ENCODE measurements around the gene TEAD1.

The TEAD1 gene

DNA sequence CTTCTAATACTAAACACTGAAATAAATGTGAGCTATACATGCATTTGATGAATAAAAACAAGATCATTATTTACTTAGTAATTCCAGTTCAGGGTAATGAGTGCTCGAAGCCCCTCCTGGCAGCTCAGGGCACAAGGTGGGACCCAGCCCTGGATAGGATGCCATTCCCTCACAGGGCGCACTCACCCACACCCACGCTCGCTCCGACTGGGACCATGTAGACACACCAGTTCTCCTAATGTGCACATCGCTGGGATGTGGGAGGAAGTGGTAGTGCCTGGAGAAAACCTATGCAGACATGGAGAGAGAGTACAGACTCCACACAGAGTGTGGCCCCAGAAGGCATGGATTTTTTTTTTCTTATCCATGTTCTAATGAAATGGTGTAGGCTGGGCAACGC lies 290.4 kb downstream of the TEAD1 start:
- DNase-seq: no peak

DNA sequence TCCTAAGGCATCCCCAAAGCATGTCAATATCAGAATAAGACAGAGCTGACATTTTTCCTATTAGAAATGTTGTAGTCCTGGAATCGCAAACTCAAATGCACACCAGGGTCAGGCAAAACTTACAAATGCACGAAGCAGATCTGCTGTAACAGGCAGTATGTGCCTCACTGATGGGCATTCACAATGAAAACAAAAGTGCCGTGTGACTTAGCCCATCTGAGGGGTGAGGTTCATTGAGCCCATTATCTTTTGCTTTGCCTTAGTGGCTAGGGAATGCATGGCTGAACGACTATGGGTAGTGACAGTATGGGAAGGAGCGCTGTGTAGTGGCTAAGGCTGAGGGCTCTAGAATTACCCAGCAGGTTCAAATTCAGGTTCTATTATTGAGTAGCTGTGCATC lies 291.8 kb downstream of the TEAD1 start:
- no peak for DNase-seq

DNA sequence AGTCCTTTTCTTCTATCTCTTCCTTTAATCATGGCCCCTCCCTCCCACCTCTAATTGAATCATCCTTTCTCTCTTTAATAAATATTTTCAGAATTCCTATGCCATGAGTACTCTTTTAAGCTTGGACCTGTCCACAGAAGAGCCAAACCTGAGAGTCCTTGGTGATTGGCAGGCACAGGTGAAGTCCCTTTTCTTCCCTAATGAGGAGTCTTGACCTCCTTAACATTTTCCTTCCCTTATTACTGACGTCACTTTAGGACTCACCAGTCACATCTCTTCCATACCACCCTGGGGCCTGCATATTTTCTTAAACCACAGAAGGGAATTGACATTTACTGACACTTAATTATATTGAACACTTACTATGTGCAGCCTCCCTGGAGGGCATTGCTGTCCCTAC lies 293.9 kb downstream of the TEAD1 start:
- DNase-seq: no peak

DNA sequence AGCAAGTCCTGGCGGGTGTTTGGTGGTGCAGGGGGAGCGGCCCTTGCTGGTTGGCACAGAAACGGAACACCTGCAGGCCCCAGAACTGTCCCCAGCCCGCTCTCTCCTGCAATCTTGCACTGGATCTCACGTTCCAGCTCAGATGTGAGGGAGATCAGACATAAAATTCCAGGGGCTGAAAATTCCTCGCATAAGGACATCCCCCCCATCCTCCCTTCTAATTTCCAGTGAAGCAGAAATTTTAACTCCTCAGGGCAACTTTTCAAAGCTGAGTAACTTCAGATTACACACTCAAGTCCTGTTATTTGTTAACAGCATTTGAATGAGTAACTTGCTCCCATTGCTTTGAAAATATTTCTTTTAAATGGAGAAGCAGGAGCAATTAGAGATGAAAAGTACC lies 294.6 kb downstream of the TEAD1 start:
- no peak for DNase-seq

DNA sequence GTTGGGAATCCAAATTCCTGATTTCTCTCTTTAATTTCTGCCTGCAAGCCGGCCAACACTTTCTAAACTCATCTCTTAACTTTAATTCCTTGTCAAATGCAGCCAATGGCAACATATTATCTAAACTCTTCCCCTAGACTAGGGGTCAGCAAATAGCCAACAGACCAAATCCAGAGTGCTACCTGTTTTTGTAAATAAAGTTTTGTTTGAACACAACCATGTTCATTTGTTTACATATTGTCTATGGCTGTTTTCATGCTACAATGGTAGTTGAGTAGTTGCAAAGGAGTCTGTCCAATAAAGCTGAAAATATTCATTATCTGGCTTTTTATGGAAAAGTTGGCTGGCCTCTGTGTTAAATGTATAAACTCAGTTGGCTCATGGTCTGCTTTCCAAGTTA lies 297.7 kb downstream of the TEAD1 start:
- no peak for DNase-seq

DNA sequence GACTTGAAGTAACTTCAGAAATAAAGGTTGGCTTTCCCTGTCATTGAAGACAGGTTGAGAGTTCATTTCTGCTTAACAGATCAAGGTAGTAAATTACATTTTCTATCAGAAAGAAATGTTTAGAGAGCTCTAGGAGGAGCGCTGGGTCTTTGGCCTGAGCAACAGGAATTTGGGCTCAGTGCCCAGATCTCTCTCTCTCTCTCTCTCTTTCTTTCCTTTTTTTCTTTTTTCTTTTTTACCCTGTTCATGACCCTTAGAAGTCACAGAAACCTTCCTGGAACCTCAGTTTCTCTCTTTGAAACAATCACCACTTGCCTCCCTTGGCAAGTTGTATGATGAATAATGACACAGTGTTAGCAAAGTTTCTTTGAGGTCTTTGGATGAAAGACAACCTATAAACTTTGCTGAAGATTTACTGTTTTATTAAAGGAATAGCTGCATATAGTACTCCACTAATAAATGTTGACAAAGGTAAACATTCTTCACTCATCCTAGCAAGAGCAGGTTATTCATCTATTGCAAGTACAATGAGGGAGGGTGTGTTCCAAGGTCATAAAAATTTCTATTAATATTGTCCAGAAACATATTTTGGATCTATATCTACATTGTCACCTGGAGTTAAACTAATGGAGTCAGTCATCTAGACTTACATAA lies 299.4 kb downstream of the TEAD1 start:
- no peak for DNase-seq

DNA sequence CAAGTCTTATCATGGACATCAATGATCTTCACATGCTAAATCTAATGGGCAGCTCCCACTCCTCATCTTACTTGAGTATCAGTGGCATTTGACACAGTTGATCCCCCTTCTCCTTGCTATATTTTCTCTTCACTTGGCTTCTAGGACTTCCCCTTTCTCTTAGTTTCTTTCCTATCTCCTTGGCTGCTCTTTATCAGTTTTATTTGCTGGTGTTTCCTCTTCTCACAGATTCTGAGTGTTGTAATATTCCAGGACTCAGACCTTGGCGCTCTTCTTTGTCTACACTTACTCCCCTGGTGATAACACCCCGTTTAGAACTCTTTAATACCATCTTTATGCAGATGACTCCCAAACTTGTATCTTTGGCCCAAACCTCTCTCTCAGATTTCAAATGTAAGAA lies 301.0 kb downstream of the TEAD1 start:
- DNase-seq: no peak

DNA sequence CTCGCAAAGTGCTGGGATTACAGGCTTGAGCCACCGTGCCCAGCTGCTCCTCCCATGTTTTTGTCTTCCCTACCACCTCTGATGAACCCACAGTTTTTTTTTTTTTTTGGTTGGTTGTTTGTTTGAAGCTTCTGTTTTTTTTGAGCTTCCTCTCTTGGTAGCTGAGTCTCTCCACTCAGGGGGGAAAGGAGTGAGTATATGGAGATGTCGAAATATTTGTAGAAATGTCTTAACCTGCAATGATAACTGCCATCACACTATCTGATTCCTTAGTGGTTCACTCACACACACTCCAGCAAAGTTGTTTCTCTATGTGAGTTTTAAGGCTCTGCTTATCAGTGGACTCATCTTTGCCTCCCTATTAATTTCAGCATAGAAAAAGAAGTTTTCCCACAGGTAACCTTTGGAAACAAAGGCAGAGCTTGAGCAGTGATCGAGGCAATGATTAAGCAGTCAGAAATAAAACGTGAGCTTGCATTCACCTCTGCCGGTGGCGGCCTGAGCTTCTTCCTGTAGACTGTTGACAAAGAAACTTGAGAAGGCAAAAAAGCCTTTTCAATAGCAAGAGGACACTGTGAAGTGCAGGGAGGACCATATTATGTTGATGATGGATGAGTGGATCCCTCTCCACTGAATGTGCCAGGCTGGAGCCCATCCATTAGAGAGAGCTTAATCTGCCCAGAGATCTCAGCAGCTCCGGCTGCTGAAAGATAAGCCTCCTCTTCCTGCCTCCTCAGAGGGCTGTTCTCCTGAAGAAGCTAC lies 305.9 kb downstream of the TEAD1 start:
- DNase-seq: peak; percentile 15

DNA sequence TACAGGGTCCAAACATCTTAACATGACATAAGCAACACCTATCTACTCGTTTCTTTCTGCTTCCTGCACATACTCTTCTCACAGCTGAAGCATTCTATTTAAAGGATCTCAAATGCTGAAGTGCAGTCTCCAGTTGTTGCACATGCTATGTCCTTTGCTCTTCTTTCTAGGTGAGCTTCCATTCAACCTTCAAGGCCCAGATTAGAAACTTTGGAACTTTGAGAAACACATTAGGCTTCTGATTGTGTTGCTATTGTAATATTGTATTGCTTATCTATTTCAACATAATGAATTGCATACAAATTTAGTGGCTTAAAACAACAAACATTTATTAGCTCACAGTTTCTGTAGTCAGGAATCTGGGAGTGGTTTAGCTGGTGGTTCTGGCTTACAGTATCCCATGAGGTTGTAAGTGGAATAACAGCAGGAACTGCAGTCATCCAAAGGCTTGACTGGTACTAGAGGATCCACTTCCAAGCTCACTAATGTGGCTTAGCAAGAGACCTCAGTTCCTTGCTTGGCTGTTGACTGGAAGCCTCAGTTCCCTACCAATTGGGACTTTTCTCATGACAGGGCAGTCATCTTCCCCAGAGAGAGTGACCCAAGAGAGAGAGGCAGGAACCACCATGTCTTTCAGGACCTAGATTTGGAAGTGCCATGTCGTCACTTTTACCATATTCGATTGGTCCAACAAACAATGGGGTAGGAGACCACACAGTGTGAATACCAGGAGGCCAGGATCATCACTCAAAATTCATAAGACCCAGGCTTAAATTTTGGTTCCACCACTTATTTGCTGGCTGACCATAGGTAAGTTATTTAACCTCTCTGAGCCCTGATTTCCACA lies 307.7 kb downstream of the TEAD1 start:
- DNase-seq: no peak

DNA sequence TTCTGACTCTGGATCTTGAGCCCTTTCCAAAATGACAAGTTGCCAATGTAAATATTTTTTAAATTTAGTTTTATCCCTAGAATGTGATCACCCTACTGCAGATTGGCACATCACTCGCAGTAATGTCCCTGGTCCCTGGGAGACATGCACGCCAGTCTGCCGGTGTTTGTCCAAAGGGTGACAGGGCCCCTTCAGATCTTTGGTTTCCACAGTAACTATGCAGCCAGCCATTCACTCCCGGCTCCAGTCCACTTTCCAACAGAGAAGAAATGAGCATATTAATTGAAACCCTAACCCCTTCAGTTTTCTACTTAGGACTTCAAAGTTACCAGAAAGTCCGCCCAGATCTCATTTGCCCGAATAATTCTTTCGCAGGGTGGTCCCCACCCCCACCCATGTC lies 309.1 kb downstream of the TEAD1 start:
- no peak for DNase-seq

DNA sequence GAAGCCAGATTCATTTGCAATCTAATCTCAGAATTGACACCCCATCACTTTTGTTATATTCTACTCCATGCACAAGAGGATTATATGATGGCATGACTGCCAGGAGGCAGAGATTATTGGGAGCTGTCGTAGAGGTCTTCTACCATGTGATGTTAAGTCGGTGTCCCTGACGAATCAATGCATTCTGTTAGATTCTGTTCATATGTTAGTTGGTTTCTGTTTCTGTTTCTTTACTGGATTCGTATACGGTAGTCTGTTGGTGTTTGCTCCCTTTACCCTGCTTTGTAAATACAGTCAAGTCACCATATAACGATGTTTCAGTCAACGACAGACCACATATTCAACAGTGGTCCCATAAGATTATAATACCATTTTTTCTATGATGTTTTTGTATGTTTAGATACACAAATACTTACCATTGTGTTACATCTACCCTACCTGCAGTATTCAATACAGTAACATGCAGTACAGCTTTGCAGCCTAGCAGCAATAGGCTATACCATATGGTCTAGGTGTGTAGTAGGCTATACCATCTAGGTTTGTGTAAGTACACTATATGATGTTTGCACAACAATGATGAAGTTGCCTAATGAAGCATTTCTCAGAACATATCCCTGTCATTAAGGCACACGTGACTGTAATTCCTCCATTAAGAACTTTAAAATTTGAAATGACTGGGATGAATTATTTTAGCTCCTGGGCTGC lies 312.1 kb downstream of the TEAD1 start:
- DNase-seq: no peak

DNA sequence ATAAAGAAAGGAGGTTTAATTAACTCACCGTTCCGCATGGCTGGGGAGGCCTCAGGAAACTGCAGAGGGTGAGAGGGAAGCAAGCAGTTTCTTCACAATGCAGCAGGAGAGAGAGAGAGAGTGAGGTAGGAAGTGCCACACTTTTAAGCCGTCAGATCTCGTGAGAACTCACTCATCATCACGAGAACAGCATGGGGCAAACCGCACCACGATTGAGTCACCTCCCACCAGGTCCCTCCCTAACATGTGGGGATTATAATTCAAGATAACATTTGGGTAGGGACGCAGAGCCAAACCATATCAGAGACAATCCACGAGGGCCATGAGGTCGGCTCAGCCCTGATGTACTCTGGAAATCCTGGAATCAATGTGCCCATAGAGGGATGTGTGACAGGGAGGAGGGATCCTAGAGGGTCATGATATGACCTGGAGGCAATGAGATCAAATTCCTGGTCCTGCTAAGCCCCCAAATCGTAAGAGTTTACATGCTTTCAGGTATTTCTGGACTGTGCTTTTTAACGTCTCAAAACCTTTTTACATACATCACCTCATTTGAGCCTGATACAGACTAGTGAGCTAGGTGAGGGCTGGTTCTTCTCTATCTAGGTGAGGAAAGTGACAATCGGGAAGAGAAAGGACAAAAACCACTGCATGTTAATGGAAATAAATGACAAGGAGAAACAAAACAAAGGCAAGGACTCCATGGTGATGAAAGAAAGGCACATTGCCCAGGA lies 315.4 kb downstream of the TEAD1 start:
- DNase-seq: no peak

DNA sequence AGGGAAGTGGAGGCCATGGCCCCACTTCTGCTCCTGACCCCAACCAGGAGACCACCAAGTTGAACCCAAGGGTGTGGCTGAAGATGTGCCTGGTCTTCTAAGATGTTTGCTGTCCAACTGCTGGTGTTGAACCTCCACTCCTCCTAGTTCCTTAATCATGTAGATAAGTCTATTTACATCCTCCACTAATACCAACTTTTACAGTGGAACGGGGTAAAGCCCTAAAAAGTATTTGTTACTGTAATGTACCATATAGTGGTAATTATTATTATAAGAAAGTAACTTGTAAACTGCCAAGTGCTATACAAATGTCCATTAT lies 315.9 kb downstream of the TEAD1 start:
- DNase-seq: no peak

DNA sequence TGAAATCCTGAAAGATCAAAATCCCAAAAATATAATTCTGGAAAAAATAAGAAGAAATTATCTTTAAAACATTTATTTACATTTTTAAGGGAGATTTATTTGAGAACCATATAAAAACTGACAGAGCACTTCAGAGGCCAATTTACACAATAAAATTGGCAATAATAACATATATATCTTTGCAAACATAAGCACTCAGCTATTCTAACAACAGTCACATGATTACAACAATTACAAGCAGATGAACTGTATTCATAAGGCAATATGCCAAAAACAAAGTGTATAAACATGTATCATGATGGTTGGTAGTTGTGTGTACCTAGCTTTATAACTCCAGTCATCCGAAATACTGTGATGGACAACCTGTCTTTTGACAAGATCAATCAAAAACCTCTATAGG lies 317.2 kb downstream of the TEAD1 start:
- DNase-seq: no peak

DNA sequence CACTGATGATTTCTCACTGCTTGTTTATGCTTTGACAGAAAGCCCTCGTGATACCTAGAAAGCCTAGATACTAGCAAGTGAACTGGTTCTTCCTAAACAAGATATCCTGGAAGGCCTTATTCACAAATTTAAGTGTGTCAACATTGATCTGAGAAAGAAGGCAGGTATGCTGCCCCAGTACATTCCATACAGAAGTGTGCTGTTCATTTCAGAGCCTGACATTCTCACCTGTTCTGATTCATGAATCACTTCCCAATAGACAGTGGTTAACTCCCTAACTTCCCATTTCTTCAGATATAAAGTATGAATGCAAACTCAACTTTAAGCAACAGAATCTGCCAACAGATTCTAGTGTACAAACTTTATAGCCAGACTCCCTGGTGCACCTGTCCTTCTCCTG lies 319.4 kb downstream of the TEAD1 start:
- DNase-seq: no peak
